ENCODE data around the gene SCNN1G.

The SCNN1G gene

DNA sequence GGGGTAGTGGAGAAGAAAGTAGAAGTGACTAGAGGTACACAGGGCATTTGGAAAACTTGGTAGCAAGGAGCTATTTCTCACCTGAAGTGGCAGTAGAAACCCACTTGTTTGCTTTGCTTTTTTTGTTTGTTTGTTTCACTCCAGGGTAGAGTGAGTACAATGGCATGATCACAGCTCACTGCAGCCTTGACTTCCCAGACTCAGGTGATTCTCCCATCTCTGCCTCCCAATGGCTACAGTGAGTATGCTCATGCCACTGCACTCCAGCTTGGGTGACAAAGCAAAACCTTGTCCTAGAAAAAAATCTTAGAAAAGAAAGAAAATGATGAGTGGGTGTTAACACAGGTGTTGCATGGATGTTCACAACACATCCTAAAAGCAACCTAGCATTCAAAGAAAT, 40.4 kb downstream of the SCNN1G start:
- TF ChIP-seq, protein P1, sequence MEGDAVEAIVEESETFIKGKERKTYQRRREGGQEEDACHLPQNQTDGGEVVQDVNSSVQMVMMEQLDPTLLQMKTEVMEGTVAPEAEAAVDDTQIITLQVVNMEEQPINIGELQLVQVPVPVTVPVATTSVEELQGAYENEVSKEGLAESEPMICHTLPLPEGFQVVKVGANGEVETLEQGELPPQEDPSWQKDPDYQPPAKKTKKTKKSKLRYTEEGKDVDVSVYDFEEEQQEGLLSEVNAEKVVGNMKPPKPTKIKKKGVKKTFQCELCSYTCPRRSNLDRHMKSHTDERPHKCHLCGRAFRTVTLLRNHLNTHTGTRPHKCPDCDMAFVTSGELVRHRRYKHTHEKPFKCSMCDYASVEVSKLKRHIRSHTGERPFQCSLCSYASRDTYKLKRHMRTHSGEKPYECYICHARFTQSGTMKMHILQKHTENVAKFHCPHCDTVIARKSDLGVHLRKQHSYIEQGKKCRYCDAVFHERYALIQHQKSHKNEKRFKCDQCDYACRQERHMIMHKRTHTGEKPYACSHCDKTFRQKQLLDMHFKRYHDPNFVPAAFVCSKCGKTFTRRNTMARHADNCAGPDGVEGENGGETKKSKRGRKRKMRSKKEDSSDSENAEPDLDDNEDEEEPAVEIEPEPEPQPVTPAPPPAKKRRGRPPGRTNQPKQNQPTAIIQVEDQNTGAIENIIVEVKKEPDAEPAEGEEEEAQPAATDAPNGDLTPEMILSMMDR (IDR thresholded peaks at IDR 0.05; ENCODE audit: control insufficient read depth, insufficient read depth, low read depth, low read length, missing control alignments): no peak
- DNase-seq (ENCODE audit: low read depth): no peak
- no peak overlapping the region for H3K4me3 ChIP-seq (ENCODE audit: control insufficient read depth, low read depth, low read length)

DNA sequence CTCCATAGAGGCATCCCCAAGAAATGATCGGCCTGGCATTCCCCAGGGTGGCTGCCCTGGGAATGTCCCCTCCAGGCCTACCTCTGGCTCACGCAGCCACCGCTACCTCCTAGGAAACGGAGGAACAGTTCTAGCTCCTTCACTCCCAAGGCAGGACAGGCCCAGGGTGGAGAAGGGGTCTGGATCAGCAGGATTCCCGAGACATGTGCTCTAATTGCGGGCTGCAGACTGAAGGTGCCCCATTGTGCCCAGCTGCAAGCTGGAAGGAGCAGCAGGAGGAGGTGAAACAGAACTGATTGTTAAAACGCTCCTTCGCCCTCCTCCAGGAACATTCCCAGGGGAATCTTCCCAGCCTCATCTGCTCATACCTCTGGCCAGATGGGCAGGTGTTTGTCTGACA, 40.8 kb downstream of the SCNN1G start:
- DNase-seq (ENCODE audit: low read depth): no peak
- H3K4me3 ChIP-seq (ENCODE audit: control insufficient read depth, low read depth, low read length): no peak overlapping the region
- TF ChIP-seq, protein P1 (IDR thresholded peaks at IDR 0.05; ENCODE audit: control insufficient read depth, insufficient read depth, low read depth, low read length, missing control alignments): no peak

DNA sequence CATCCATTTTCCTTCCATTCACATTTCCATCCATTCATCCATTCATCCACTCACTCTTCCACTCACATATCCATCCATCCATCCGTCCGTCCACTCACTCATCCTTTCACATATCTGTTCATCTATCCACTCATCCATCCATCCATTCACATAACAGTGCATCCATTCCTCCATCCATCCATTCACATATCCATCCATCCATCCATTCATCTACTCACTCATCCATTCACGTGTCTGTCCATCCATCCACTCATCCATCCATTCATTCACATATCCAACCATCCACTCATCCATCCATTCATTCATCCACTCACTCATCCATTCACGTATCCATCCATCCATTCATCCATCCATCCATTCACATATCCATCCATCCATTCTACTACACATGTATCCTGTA, 42.6 kb downstream of the SCNN1G start:
- TF ChIP-seq, protein P1 (IDR thresholded peaks at IDR 0.05; ENCODE audit: control insufficient read depth, insufficient read depth, low read depth, low read length, missing control alignments): no peak
- DNase-seq (ENCODE audit: low read depth): no peak
- no peak overlapping the region for H3K4me3 ChIP-seq (ENCODE audit: control insufficient read depth, low read depth, low read length)

DNA sequence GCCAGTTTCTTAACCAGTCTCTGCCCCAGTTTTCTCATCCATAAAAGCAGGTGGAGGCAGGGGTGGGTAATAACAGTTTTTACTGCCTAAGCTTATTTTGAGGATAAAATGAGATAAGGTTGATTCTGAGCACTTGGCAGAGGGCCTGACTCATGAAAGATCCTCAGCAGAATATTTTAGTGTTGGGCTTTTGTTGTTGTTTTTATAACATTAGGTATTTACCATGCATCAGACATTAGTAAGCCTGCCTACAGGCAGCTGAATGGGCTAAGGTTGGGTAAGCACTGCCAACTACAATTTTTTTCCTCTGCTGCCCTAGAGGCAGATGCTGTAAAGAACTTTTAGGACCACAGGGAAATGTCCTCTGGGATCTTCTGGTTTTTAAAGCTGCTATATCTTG, 43.1 kb downstream of the SCNN1G start:
- no peak overlapping the region for H3K4me3 ChIP-seq (ENCODE audit: control insufficient read depth, low read depth, low read length)
- no peak for DNase-seq (ENCODE audit: low read depth)
- TF ChIP-seq, protein P1 (IDR thresholded peaks at IDR 0.05; ENCODE audit: control insufficient read depth, insufficient read depth, low read depth, low read length, missing control alignments): no peak

DNA sequence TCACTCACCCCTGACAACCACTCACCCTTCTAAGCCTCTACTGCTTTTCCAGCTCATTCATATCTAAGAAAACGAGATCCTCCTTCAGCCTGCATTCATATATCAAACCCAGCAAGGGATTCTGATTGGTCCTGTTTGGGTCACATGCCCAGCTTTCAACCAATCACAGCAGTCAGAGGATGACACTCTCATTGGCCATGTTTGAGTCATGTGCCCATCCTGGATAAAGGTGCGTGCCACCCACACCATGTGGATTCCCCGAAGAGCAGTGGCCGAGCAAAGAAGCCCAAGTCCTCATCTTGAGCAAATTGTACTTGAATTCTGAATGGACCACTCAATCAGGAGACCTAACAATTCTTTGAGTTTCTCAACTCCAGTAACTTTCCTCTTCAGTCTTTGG, 45.0 kb downstream of the SCNN1G start:
- DNase-seq (ENCODE audit: low read depth): no peak
- TF ChIP-seq, protein P1 (IDR thresholded peaks at IDR 0.05; ENCODE audit: control insufficient read depth, insufficient read depth, low read depth, low read length, missing control alignments): no peak
- no peak overlapping the region for H3K4me3 ChIP-seq (ENCODE audit: control insufficient read depth, low read depth, low read length)

DNA sequence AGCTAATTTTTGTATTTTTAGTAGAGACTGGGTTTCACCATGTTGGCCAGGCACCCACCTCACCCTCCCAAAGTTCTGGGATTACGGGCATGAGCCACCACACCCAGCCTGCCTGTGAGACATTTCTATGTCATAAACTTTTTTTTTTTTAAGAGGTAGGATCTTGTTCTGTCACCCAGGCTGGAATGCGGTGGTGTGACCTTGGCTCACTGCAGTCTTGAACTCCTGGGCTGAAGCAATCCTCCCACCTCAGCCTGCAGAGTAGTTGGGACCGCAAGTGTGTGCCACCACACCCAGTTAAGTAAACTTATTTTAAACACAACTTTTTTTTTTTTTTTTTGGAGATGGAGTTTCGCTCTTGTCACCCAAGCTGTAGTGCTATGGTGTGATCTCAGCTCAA, 47.2 kb downstream of the SCNN1G start:
- no peak for DNase-seq (ENCODE audit: low read depth)
- TF ChIP-seq, protein P1 (IDR thresholded peaks at IDR 0.05; ENCODE audit: control insufficient read depth, insufficient read depth, low read depth, low read length, missing control alignments): no peak
- H3K4me3 ChIP-seq (ENCODE audit: control insufficient read depth, low read depth, low read length): no peak overlapping the region

DNA sequence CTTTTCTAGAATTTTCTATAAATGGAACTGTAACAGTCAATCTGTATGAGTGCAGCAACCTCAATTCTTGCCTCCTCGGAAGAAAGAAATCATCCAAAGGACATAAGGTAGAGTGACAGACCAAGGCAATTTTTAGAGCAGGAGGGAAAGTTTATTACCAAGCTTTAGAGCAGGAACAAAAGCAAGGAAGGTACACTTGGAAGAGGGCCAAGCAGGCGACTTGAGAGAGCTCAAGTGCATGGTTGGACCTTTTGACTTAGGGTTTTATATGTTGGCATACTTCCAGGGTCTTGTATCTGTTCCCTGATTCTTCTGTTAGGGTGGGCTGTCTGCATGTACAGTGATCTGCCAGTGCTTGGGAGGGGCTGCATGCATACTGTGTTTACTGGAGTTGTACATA, 50.3 kb downstream of the SCNN1G start:
- DNase-seq (ENCODE audit: low read depth): no peak
- no peak overlapping the region for H3K4me3 ChIP-seq (ENCODE audit: control insufficient read depth, low read depth, low read length)
- TF ChIP-seq, protein P1 (IDR thresholded peaks at IDR 0.05; ENCODE audit: control insufficient read depth, insufficient read depth, low read depth, low read length, missing control alignments): no peak
